Rectal smooth muscle tissue (tissue), 1 donor: Measurements from ENCODE around the gene KATNBL1.
"Not testable (repeated sequence)": the region's sequence is repeated elsewhere in the genome, so short reads cannot be mapped to it uniquely, and the experiment has no call there.

Experiments
- H3K27ac ChIP-seq: one replicate; pipeline ENCODE4 v1.7.0; 2013; ENCODE audit warnings: low read depth, low read length, inconsistent platforms
- H3K27me3 ChIP-seq: one replicate; pipeline ENCODE4 v1.7.0; 2013; ENCODE audit warnings: low read length; ENCODE audit not compliant: control insufficient read depth, insufficient read depth
- H3K36me3 ChIP-seq: one replicate; pipeline ENCODE4 v1.7.0; 2013; ENCODE audit warnings: low read length; ENCODE audit not compliant: control insufficient read depth, insufficient read depth
- H3K4me1 ChIP-seq: one replicate; pipeline ENCODE4 v1.7.0; 2013; ENCODE audit warnings: low read length; ENCODE audit not compliant: control insufficient read depth, insufficient read depth
- H3K4me3 ChIP-seq: one replicate; pipeline ENCODE4 v1.7.0; 2013; ENCODE audit warnings: low read length
- H3K9ac ChIP-seq: one replicate; pipeline ENCODE4 v1.7.0; 2013; ENCODE audit warnings: low read length

The KATNBL1 gene

DNA sequence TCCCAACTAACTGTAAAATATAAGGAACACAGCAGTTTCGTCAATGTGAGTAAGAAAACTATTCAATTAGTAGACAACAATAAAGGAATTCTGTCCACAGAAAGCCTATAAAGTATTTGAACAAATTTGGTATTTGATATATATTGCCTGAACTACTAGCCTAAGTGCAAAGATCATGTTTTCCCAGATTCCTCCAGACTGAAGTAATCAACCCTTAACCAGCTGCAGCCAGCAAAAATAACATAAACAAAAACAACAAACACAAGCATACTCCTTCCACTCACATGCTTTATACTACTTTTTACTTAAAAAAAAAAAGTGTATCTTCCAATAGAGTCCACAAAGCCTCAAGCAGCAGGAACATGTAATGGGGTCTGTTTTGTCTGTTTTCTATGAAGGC, 84.0 kb downstream of the KATNBL1 start:
- no peak overlapping the region for H3K9ac ChIP-seq
- no peaks in the 10 kb centered on the region for H3K36me3 ChIP-seq
- no peak overlapping the region for H3K4me3 ChIP-seq
- H3K4me1 ChIP-seq: no peaks in the 10 kb centered on the region
- H3K27ac ChIP-seq: no peak overlapping the region
- no peaks in the 10 kb centered on the region for H3K27me3 ChIP-seq

DNA sequence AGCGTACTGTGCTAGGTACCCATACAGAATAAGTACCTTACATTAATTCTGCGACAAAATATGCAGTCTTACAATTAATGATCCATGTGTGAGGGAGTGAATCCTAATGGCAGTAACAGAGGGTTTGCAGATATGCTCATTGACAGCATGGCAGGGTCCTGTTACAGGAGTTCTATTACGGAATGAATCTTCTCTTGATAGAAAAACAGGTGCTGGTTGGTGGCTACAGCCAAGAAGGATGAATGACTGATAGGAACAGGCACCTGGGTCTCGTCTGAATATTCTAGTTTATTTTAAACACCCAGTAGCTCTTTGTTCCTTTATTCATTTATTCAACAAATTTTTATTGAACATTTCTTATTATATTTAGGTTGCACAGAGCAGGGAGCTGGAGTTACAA, 85.2 kb downstream of the KATNBL1 start:
- H3K4me1 ChIP-seq: no peaks in the 10 kb centered on the region
- H3K36me3 ChIP-seq: no peaks in the 10 kb centered on the region
- H3K27ac ChIP-seq: no peak overlapping the region
- H3K4me3 ChIP-seq: no peak overlapping the region
- H3K9ac ChIP-seq: no peak overlapping the region
- no peaks in the 10 kb centered on the region for H3K27me3 ChIP-seq

DNA sequence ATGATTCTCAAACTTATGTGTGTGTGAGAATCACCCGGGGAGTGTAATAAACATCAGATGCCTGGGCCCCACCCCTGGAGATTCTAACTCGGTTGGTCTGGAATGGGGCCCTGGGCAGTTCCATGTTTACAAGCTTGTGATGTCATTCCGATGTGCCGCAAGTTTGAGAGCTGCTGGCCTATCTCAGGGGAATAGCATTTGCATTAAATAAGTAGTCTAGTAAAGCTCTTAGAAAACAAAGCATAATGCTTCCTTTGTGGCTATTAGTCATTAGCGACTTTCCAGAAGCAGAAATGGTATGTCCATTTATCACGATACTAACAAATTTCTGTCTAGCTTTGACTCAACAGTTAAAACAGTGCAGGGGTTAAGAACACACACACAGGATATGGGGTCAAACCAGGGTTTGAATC, 87.1 kb downstream of the KATNBL1 start:
- no peaks in the 10 kb centered on the region for H3K36me3 ChIP-seq
- no peak overlapping the region for H3K4me3 ChIP-seq
- no peaks in the 10 kb centered on the region for H3K27me3 ChIP-seq
- no peaks in the 10 kb centered on the region for H3K4me1 ChIP-seq
- H3K27ac ChIP-seq: no peak overlapping the region
- no peak overlapping the region for H3K9ac ChIP-seq

DNA sequence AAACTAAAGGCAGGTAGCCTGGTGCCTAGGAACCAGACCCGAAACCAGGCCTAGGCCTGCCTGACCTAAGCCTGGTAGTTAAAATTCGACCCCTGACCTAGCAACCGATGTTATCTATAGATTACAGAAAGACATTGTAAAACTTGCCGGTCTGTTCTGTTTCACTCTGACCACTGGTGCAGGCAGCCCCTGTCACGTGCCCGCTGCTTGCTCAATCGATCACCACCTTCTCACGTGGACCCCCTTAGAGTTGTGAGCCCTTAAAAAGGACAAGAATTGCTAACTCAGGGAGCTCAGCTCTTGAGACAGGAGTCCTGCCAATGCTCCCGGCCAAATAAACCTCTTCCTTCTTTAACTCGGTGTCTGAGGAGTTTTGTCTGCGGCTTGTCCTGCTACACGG, 88.1 kb downstream of the KATNBL1 start:
- H3K27me3 ChIP-seq, H3K4me3 ChIP-seq, H3K27ac ChIP-seq, H3K9ac ChIP-seq, H3K36me3 ChIP-seq, H3K4me1 ChIP-seq: not testable (repeated sequence)

GRCh38 chr15:34120420-34120819, 89.5 kb downstream of the KATNBL1 start:
- H3K4me1 ChIP-seq, H3K36me3 ChIP-seq, H3K4me3 ChIP-seq, H3K27ac ChIP-seq, H3K27me3 ChIP-seq, H3K9ac ChIP-seq: not testable (repeated sequence)

GRCh38 chr15:34119291-34119690, 90.6 kb downstream of the KATNBL1 start:
- H3K9ac ChIP-seq: no peak overlapping the region
- no peak overlapping the region for H3K4me3 ChIP-seq
- H3K4me1 ChIP-seq: no peaks in the 10 kb centered on the region
- no peak overlapping the region for H3K27ac ChIP-seq
- no peaks in the 10 kb centered on the region for H3K36me3 ChIP-seq
- no peaks in the 10 kb centered on the region for H3K27me3 ChIP-seq

- no peaks in the 10 kb centered on the region for H3K27me3 ChIP-seq
- H3K27ac ChIP-seq: no peak overlapping the region
- no peaks in the 10 kb centered on the region for H3K36me3 ChIP-seq
- no peak overlapping the region for H3K4me3 ChIP-seq
- no peaks in the 10 kb centered on the region for H3K4me1 ChIP-seq
- H3K9ac ChIP-seq: no peak overlapping the region
These were observed 93.3 kb downstream of the KATNBL1 start for GRCh38 chr15:34116620-34117019.

GRCh38 chr15:34114739-34115138, 95.2 kb downstream of the KATNBL1 start:
- no peaks in the 10 kb centered on the region for H3K36me3 ChIP-seq
- H3K9ac ChIP-seq: no peak overlapping the region
- no peak overlapping the region for H3K4me3 ChIP-seq
- no peaks in the 10 kb centered on the region for H3K27me3 ChIP-seq
- H3K4me1 ChIP-seq: no peaks in the 10 kb centered on the region
- H3K27ac ChIP-seq: no peak overlapping the region

DNA sequence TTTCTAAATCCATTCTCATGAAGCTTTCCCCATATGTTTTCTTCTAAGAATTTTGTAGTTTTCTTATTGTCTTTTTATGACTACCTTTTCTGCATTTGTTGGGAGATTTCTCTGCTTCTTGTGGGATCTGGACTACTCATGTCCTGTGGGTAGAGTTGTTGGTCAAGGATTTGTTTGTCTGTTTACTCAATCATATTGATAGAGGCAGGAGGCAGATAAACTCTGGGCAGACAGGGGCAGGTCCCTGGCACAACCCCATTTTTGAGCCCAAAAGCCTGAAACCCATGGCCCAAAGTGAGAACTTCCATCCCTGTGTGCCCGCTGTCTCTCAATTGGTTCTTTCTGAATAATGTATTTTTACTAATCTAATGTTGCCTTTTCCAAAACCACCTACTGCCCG, 95.7 kb downstream of the KATNBL1 start:
- no peaks in the 10 kb centered on the region for H3K27me3 ChIP-seq
- H3K9ac ChIP-seq: no peak overlapping the region
- H3K4me1 ChIP-seq: no peaks in the 10 kb centered on the region
- H3K4me3 ChIP-seq: no peak overlapping the region
- no peaks in the 10 kb centered on the region for H3K36me3 ChIP-seq
- no peak overlapping the region for H3K27ac ChIP-seq

GRCh38 chr15:34111488-34111887, 98.4 kb downstream of the KATNBL1 start:
- Histone ChIP-seq H3K36me3 (no peaks in the 10 kb centered on the region), H3K27ac (no peak overlapping the region), H3K4me1 (no peaks in the 10 kb centered on the region)

DNA sequence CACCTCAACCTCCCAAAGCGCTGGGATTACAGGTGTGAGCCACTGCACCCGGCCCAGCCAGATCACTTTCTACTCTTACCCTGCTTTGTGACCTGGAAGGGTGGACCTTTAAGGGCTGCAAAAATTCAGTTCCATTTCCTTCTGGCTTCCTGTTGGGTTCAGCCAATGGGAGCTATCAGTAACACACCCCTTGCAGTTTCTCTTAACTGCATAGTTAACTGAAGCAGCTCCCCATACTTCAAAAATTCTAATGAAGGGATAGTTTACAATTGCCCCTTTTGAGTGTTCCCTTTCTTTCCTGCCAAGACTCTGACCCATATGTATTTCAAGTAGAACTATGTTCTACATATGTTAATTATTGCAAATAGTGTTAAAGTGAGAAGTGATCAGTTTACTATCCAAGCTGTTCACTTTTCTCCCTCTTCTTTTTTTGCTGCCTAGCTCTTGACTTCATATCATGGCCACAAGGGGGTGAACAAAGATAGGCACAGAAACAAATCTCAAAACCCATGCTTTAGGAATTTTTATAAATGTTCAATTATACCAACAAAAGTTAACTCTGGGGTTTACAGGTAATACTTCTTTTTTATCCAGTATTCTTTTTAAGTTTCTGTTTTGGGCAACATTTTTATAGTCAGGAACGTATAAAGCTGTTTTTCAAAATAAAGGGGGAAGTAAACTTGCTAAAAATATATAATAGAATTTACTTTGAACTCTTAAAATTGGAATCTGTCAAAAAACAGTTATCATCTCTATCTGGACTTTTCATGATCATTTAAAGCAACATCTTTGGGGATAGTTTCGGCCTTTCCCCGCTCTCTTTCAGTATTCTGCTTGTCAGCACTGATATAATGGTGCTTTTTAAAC, 99.9 kb downstream of the KATNBL1 start:
- H3K27ac ChIP-seq: no peak overlapping the region
- no peaks in the 10 kb centered on the region for H3K4me1 ChIP-seq
- no peak overlapping the region for H3K9ac ChIP-seq
- H3K36me3 ChIP-seq: no peaks in the 10 kb centered on the region
- no peak overlapping the region for H3K4me3 ChIP-seq
- no peaks in the 10 kb centered on the region for H3K27me3 ChIP-seq

More at GRCh38 chr15:34111488-34111887, 98.4 kb downstream of the KATNBL1 start:
- Histone ChIP-seq H3K9ac (no peak overlapping the region), H3K27me3 (no peaks in the 10 kb centered on the region), H3K4me3 (no peak overlapping the region)

GRCh38 chr15:34107315-34107714, 102.6 kb downstream of the KATNBL1 start:
- no peaks in the 10 kb centered on the region for H3K36me3 ChIP-seq
- no peak overlapping the region for H3K4me3 ChIP-seq
- H3K27me3 ChIP-seq: no peaks in the 10 kb centered on the region
- no peak overlapping the region for H3K9ac ChIP-seq
- H3K27ac ChIP-seq: no peak overlapping the region
- peaks cover 6% of the 10 kb centered on the region for H3K4me1 ChIP-seq

- no peaks in the 10 kb centered on the region for H3K36me3 ChIP-seq
- no peaks in the 10 kb centered on the region for H3K27me3 ChIP-seq
- no peak overlapping the region for H3K27ac ChIP-seq
- H3K4me1 ChIP-seq: peaks cover 6% of the 10 kb centered on the region
- no peak overlapping the region for H3K9ac ChIP-seq
- no peak overlapping the region for H3K4me3 ChIP-seq
These were observed 103.5 kb downstream of the KATNBL1 start for GRCh38 chr15:34106423-34106822.
